GM19035 (cell line): ENCODE measurements around the gene BUB3.

ENCODE experiments used
- ATAC-seq: cut with Tn5 transposase; IDR thresholded peaks from one replicate; pipeline ENCODE4 v1.9.1; 2021; ENCODE audit not compliant: unreplicated experiment

Gene BUB3

DNA sequence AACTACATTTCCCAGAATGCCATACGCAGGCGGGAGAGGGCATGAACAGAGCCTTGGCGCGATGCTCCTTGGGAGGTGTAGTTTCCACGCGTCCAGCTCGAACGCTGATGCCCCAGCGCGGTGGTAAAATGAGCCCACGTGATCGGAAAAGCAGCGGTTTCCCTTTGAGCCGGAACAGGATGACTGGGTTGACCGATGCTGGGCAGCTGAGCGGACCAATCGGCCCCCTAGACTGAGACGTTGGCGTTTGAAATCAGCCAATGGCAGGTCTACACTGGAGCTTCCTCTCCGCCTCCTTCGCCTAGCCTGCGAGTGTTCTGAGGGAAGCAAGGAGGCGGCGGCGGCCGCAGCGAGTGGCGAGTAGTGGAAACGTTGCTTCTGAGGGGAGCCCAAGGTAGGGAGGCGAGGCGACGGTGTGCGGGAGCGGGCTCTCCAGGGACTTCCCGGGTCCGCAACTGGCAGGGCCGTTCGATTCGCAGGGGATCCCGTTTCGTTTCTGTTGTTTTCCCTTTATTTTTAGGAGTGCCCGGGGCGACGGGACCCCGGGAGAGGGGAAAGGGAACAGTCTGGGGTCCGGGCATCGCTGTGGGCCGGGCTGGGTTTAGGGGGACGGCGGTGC lies at the start of gene BUB3:
Gene BUB3 (plus strand): TSS at position 311 of the 619 bp plus-strand sequence. CDS start 516 bp downstream, outside the sequence.
- peak; percentile 92 for ATAC-seq

- no peak for ATAC-seq
Measured at GRCh38 chr10:123109466-123109865, 44.7 kb upstream of the BUB3 start.

DNA sequence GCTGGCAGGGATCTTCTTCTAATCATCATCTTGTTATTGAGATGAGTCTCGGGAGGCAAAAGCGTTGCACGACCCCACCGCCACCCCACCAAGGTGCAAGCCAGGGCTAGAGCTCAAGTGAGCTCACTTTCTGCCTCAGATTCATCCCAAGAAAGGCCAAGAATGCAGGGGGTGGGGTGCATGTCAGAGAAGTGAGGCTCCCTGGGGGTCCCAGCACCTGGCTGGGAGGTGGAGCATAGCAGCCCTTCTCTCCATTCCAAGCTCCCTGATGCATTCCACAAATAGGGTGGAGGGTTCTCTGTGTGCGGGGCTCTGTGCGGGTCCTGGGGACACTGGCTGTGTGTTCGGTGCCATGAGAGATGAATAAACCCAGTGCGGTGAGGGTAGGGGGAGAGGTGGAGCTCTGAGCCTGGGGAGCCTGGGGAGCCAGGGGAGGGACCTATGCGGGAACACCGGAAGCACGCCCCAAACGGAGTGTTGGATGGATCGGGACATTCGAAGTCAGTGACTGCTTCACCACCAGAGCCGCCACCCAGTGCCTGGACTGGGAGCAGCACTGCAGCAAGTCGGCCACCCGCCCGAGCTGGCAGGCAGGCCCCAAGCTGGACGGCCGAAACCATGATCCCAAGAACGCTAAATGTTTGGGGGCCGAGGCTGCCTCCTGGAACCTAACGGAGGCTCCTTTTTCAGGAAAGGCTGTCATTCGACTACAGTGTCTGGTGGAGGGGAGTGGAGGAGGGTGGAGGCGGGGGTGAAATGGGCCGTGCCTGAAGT lies 36.4 kb upstream of the BUB3 start:
- no peak for ATAC-seq

DNA sequence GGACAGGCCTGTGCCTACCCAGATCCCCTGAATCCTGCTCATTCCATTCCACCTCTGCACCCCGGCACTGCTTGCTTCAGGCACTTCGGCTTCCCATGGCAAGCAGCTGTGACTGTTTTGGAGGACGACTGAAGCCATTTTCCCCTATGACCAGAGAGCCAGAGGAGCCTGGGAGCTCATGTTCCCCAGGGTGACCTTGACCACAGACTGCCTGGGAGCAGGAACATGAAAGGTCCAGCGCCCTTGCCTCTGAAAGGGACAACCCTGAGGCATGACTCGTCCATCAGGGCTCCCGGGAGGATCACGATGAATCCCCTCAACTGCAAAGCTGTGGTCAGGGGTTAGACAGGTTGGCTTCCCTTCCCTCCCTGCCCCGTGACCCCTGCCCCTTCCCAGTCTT lies 35.1 kb upstream of the BUB3 start:
- ATAC-seq, result no peak

DNA sequence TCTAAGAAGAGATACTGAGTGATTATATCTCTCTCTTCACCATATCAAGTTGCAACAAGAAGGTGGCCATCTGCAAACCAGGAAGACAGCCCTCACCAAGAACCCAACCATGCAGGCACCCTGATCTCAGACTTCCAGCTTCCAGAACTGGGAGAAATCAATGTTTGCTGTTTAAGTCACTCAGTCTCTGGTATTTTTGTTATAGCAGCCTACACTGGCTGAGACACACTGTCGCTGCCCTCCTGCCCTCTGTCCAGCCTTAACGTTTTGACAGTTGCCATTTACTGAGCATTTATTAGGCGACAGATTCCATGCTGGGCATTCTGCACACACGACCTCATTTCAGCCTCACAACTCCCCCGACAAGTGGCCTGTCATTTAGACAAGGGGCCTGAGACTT lies 28.0 kb upstream of the BUB3 start:
- ATAC-seq, result no peak

- ATAC-seq, result no peak
Measured at GRCh38 chr10:123129618-123130271, 24.5 kb upstream of the BUB3 start.

- ATAC-seq, result peak; percentile 84
Measured at GRCh38 chr10:123132576-123133477, 21.4 kb upstream of the BUB3 start.

GRCh38 chr10:123133541-123134342 lies 20.5 kb upstream of the BUB3 start:
- no peak for ATAC-seq

DNA sequence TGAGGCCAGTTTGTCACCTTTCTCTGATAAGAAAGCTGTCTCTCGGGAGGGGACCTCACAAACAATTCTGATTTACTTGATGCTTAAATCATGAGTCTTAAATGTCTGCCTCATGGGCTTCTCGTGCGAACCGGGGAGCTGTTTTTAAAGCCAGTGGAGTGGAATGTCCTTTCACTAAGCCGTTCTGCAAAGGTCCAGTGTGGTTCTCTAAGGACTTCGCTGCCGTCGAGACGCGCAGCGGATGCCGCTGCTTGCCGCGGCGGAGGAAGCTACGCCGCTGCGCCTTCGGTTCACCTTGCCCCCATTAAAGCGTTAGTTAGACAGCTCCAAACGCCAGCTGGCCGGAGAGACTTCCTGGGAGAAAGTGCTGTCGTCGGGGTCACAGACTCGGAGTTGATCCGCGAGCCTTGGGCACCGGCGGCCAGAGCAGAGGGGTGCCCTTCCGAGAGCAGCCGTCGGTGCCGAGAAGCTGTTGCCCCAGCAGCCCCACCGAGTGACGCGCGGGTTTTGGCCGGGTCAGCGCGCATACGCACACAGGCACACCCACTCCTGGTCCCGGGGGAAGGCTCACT lies 19.8 kb upstream of the BUB3 start:
- ATAC-seq, result no peak

GRCh38 chr10:123134915-123135414 lies 19.2 kb upstream of the BUB3 start:
- no peak for ATAC-seq

DNA sequence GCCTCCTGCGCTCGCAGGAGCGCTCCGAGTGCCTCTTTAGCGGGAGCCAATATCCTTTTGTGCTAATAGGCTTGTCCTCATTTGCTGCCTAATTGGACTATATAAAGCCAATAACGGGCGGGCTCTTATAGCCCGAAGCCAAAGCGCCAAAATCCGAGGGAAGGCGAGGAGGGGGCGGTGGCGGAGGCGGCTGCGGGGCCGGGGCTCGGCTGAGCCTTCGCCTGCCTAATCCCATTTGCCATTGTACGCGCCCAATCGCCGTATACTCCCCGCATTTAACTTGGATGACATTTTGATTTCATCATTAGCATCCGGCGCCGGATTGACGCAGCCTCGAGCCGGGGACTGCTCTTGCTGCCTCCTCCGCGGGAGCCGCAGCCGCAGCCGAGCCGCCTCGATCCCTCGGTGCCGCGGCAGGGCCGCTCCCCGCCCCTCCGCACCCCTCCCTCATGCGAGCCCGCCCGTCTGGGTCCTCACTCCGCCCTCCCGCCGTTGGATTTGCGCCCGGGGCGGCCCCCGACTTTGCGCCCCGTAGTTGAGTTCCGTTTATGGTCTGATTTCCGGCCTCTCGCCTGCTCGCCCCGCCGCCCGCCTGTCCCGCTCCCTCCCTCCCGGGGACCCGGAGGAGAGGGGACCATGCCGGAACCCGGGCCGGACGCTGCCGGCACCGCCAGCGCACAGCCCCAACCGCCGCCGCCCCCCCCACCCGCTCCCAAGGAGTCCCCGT lies 18.6 kb upstream of the BUB3 start, which contains the start of gene HMX3:
Gene HMX3 (plus strand): TSS at position 556 of the 727 bp plus-strand sequence. CDS start 81 bp downstream, at position 637.
- ATAC-seq, result no peak

- ATAC-seq, result no peak
Measured at GRCh38 chr10:123136221-123136805, 17.9 kb upstream of the BUB3 start.

DNA sequence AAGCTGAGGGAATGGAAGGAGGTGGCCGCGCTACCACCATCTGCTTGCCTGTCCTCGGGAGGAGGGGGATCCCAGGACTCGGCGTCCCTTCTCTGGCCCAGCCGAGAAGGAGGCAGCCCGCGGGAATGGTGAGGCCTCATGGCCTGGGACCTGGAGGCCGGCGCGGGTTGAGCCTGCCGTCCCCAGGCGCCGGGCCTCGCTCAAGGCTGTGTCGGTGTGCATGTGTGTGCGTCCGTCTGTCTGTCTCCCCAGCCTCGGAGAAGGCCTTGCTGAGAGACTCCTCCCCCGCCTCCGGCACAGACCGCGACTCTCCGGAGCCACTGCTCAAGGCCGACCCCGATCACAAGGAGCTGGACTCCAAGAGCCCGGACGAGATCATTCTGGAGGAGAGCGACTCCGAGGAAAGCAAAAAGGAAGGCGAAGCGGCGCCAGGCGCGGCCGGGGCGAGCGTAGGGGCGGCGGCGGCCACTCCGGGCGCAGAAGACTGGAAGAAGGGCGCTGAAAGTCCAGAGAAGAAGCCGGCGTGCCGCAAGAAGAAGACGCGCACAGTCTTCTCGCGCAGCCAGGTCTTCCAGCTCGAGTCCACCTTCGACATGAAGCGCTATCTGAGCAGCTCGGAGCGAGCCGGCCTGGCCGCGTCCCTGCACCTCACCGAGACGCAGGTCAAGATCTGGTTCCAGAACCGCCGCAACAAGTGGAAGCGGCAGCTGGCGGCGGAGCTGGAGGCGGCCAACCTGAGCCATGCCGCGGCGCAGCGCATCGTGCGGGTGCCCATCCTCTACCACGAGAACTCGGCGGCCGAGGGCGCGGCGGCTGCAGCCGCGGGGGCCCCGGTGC lies 17.2 kb upstream of the BUB3 start:
- ATAC-seq, result no peak

- no peak for ATAC-seq
Measured at GRCh38 chr10:123139165-123139520, 15.1 kb upstream of the BUB3 start.

DNA sequence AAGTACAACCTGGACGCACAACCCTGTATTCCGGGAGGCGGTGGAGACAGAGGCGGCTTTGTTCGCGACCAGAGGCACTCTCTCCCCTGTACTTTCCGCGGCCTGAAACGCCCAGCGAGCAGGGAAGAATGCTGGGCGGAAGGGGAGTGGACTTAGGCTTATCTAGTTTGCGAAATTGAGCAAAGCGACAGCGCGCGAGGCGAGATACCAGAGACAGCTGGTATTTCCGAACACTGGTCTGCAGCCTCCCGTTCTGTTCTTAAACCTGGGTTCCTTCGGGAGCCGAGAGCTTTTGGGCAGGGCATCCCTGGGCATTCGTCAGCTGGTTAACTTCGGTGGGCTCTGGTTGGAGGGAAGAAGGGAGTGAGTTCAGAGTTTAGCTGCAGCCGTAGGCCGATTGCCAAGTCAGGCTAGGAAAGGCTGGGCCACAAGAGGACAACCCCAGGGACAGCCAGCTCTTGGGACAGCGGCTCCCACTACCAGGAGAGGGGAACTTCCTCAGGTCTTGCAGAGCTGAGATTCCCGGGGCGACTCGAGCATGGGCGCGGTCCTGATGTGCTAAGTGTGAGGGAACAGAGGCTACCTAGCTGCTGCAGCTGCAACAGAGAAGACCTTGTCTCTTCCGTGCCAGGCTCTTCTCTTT lies 14.6 kb upstream of the BUB3 start:
- ATAC-seq, result no peak

DNA sequence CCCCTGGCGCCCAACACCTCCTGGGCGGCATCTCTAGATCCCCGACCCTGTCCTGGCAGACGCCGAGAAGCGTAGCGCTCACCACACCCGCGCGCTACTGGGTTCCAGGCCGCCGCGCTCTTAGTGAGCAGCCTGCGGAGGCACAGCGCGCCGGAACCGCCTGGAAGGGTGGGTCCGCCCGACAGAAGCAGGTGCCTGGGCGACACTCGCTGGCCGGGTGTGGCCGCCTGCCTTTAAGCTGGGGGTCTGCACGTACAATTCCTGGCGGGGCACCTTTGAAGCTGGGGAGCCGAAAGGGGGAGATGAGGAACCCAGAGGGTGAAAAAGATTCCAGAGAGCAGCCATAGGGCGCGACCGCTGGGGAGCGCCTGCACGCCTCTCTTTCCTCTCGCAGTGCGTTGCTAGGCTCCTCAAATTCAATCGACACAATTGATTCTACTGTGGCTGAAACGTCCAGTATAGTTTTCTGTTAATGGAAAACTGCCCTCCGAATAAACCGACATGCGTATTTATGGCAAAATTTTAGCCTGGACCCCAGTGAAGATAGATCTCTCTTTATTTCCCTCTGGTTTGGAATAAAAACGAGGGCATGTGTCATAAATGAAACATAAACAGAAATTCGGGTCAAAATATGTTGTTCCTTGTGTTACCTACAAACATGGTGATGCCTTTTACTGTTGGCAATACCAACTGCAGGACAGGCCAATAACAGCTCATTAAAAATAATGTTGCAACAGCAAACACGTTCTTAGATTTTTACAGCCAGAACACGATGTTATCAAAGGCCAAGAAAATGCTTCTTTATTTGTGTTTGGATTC lies 13.8 kb upstream of the BUB3 start:
- no peak for ATAC-seq
